Hepatocyte (in vitro differentiated cells): ENCODE measurements around the gene MCM7.

Experiments used
- EZH2 ChIP-seq: fragments of 200-600 bp; sonication (generic); IDR thresholded peaks from 2 replicates; pipeline ENCODE4 v1.6.1; 2016; ENCODE audit warnings: antibody characterized with exemption, mild to moderate bottlenecking, borderline replicate concordance
- TF ChIP-seq, protein P1 (sequence below): fragments of 200-600 bp; sonication (generic); IDR thresholded peaks from 2 replicates; pipeline ENCODE4 v1.5.1; 2016; ENCODE audit warnings: antibody characterized with exemption, mild to moderate bottlenecking; ENCODE audit not compliant: poor library complexity

DNA sequence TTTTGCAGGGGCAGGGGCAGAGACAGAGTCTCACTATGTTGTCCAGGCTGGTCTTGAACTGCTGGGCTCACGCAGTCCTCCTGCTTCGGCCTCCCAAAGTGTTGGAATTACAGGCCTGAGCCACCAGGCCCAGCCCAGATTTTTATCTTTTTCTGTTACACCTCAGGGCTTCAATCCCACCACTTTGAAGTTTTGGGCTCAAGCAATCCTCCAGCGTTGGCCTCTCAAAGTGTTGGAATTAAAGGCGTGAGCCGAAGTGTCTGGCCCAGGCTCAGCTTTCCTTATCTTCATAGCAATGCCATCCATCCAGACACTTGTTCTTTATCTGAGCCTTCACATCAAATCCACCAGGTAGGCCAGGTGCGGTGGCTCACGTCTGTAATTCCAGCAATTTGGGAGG lies 13.8 kb upstream of the MCM7 start:
- TF ChIP-seq, protein P1, sequence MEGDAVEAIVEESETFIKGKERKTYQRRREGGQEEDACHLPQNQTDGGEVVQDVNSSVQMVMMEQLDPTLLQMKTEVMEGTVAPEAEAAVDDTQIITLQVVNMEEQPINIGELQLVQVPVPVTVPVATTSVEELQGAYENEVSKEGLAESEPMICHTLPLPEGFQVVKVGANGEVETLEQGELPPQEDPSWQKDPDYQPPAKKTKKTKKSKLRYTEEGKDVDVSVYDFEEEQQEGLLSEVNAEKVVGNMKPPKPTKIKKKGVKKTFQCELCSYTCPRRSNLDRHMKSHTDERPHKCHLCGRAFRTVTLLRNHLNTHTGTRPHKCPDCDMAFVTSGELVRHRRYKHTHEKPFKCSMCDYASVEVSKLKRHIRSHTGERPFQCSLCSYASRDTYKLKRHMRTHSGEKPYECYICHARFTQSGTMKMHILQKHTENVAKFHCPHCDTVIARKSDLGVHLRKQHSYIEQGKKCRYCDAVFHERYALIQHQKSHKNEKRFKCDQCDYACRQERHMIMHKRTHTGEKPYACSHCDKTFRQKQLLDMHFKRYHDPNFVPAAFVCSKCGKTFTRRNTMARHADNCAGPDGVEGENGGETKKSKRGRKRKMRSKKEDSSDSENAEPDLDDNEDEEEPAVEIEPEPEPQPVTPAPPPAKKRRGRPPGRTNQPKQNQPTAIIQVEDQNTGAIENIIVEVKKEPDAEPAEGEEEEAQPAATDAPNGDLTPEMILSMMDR, result no peak
- no peak for TF ChIP-seq EZH2
